Lower leg skin (tissue), 4 donors: ENCODE results near the gene CDKAL1. TPM values are rescaled to one million over a fixed set of nuclear protein-coding genes. Genes with fewer than 3 reads are reported as not detected.

Experiments
- DNase-seq, 2 donors: peaks; one replicate each; pipeline ENCODE4 v3.0.0-alpha.2; 2019; ENCODE audit warnings: low spot score in 2 of 2
- H3K4me3 ChIP-seq: fragments of 200-600 bp; sonication (generic); 2 replicates; pipeline ENCODE4 v1.5.1; 2017; ENCODE audit warnings: mild to moderate bottlenecking, low read depth; ENCODE audit not compliant: poor library complexity, severe bottlenecking
- POLR2A ChIP-seq, 2 donors: fragments of 450-650 bp; IDR thresholded peaks; one replicate each; pipeline ENCODE4 v1.6.1; 2016 to 2017; ENCODE audit warnings: antibody characterized with exemption in 2 of 2, mild to moderate bottlenecking in 1 of 2, moderate library complexity in 1 of 2
- WGBS, 2 donors: methylation state at CpG; one replicate each; pipeline ENCODE4 v1.1.5; 2018; 5-methylcytosine and 5-hydroxymethylcytosine counted together
- intact Hi-C: fragments of 100-400 bp; cut with DNase I; formaldehyde crosslinking; loops from one replicate; pipeline ENCODE4 v1.15.0; 2023; ENCODE audit warnings: low total_unique reads
- total RNA-seq, 4 donors: library from RNA; depleted of rRNA; stranded (reverse); fragments of >200 nt; gene quantifications; one replicate each; pipeline ENCODE4 v1.1.0, GENCODE V29; 2016
- TF ChIP-seq, protein P1 (sequence below), 3 donors: fragments of 450-650 bp; IDR thresholded peaks; one replicate each; pipeline ENCODE4 v1.5.1; 2016; ENCODE audit warnings: antibody characterized with exemption in 3 of 3, mild to moderate bottlenecking in 3 of 3, moderate library complexity in 2 of 3

Gene CDKAL1
- total RNA-seq, 4 donors from 2014 or later = 10.3 to 18.0 (median 11.6) TPM

DNA sequence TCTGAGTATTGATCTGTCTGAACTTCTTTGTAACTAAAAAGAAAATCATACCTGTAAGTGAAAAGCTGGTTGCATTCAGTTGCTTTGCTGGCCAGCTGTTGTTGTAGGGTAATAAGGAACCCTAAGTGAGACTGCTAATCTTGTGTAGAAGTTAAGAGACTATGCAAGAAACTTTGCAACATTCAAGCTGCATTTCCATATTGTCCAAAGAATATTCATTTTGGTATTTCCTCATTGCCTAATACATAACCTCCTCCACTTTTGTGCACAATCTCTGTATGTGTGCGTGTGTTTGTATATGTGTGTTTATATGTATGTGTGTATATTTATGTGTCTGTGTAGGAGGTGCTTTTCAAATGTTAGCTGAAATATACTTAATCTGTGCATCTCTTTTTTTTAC, 414.9 kb downstream of the CDKAL1 start:
- intact Hi-C loops = no loop called here
- TF ChIP-seq, protein P1, sequence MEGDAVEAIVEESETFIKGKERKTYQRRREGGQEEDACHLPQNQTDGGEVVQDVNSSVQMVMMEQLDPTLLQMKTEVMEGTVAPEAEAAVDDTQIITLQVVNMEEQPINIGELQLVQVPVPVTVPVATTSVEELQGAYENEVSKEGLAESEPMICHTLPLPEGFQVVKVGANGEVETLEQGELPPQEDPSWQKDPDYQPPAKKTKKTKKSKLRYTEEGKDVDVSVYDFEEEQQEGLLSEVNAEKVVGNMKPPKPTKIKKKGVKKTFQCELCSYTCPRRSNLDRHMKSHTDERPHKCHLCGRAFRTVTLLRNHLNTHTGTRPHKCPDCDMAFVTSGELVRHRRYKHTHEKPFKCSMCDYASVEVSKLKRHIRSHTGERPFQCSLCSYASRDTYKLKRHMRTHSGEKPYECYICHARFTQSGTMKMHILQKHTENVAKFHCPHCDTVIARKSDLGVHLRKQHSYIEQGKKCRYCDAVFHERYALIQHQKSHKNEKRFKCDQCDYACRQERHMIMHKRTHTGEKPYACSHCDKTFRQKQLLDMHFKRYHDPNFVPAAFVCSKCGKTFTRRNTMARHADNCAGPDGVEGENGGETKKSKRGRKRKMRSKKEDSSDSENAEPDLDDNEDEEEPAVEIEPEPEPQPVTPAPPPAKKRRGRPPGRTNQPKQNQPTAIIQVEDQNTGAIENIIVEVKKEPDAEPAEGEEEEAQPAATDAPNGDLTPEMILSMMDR (IDR thresholded peaks at IDR 0.05) = no peak
- TF ChIP-seq POLR2A (IDR thresholded peaks at IDR 0.05) = no peak
- H3K4me3 ChIP-seq = no peak overlapping the region
- whole genome bisulfite sequencing, 2 donors = 92 to 98% methylated on average over 1 of the region's 1 CpG
- DNase-seq = no peak

DNA sequence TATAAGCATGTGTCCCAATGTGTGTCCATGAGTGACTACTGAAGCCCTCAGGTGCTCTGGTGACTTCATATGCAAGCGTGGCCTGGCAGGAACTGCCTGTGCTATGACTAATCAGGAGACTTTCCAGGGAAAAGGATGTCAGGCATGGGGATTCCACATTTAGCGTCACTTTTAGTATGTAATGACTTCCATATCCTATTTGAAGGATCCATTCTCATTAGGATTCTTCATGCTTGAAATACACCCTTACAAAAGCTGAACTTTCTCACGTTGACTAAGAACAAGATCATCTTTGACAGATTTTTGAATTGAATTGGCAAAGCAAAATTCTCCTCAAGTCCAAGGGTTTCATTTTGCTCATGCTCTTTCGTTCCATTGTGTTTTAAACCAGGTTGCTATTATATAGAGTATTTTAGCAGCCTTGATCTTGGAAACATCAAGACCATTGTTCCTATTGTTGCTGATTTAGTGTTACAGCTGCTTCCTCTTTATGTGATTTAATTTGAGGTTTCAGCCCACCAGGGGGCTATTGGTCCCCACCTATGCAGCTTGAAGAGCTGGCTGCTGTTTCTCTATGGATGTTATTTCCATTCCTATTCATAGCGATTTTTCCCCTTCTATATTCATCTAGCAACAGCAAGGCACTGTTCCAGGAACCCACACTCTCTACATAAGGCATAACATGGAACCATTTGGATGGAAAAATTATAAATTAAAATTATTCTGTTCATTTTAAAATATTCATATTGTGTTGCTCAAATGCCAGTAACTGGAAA, 418.6 kb downstream of the CDKAL1 start:
- intact Hi-C loops = no loop called here
- DNase-seq = no peak
- H3K4me3 ChIP-seq = no peak overlapping the region
- WGBS, 2 donors = 58 to 62% methylated on average over 5 of the region's 5 CpGs
- TF ChIP-seq POLR2A (IDR thresholded peaks at IDR 0.05) = no peak
- TF ChIP-seq, protein P1 (IDR thresholded peaks at IDR 0.05) = no peak

DNA sequence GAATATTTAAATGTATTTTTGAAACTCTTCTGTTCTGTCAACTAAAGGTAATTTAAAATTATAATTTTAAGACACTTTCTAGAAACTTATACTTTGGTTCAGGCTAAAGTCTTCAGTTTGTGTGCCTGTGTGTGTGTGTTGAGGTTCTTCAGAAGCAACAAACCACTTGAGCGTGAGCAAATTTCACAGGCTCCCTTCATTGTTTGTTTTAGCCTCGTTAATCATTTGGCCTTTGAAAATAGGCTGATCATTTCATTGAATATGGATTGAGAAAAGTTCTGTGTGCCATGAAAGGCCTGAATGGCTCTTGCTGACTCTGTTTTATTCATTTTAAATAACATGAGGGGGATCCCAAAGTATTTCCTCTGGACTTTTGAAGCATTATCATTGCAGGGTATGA, 420.1 kb downstream of the CDKAL1 start:
- no peak for DNase-seq
- intact Hi-C loops = no loop called here
- TF ChIP-seq, protein P1 (IDR thresholded peaks at IDR 0.05) = no peak
- TF ChIP-seq POLR2A (IDR thresholded peaks at IDR 0.05) = no peak
- 83 to 90% methylated on average over 2 of the region's 2 CpGs for WGBS, 2 donors
- no peak overlapping the region for H3K4me3 ChIP-seq

DNA sequence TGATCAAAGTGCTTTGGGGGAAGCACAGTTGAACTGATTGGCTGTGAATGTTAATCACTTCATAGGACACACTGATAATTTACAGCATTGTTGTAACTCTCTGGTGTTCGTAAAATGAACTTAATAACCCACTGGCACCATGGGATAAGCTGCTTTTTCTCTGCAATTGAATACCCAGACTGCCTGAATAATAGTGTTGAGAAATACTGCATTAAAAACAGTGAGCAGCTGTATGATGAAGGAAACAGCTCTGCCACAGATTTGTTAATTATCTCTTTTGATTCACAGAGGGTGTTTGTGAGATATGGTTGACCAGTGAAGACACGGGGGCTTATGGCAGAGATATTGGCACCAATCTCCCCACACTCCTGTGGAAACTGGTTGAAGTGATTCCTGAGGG, 420.9 kb downstream of the CDKAL1 start:
- no peak for TF ChIP-seq POLR2A (IDR thresholded peaks at IDR 0.05)
- TF ChIP-seq, protein P1 (IDR thresholded peaks at IDR 0.05) = no peak
- intact Hi-C loops = no loop called here
- H3K4me3 ChIP-seq = no peak overlapping the region
- WGBS, 2 donors = 89 to 94% methylated on average over 2 of the region's 2 CpGs
- DNase-seq = no peak

DNA sequence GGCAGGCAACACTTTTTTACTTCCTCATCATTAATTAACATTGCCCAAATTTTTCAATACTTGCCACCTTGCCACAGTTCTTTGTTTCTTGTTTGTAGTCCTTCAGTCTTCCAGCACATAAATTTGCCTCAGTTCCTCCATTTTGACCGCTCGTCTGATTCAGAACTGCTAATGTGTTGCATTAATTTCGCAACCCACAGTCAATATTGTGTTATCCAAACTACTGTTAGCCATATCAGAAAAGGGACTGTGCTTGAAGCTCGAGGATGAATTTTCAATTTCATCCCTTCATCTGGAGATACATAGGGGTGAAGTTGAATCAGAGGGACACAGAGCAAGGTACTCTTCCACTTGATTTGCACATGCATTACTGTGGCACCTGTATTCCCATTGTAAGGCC, 421.5 kb downstream of the CDKAL1 start:
- intact Hi-C loops = no loop called here
- TF ChIP-seq, protein P1 (IDR thresholded peaks at IDR 0.05) = no peak
- no peak for TF ChIP-seq POLR2A (IDR thresholded peaks at IDR 0.05)
- DNase-seq = no peak

DNA sequence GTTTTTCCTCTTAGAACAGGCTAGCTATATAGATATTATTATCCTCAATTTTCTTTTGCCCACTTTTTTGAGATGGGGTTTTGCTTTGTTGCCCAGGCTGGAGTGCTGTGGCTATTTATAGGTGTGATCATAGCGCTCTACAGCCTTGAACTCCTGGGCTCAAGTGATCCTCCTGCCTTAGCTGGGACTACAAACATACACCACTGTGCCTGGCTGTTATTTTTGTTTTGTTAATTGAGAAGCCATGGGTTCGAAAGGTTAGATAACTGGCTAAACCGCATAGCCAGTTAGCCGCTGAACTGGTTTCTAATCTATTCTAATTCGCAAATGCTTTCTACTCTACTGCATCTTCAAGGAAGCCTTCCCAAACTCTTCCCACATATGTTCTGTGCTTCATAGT, 425.8 kb downstream of the CDKAL1 start:
- intact Hi-C loops = no loop called here
- TF ChIP-seq, protein P1 (IDR thresholded peaks at IDR 0.05) = no peak
- TF ChIP-seq POLR2A (IDR thresholded peaks at IDR 0.05) = no peak
- H3K4me3 ChIP-seq = no peak overlapping the region
- no peak for DNase-seq
- WGBS, 2 donors = 91 to 98% methylated on average over 5 of the region's 5 CpGs

More for the DNA sequence above, 421.5 kb downstream of the CDKAL1 start:
- 94 to 95% methylated on average over 4 of the region's 4 CpGs for WGBS, 2 donors
- H3K4me3 ChIP-seq = no peak overlapping the region
